ENCODE data around the gene SMIM5. TPM values are rescaled to one million over a fixed set of nuclear protein-coding genes. Genes with fewer than 3 reads are reported as not detected.

The SMIM5 gene
- total and polyA plus RNA-seq, 2 donors (not counting 3 experiments of a cell fraction or from before 2014, with no cell fraction given), result not detected

DNA sequence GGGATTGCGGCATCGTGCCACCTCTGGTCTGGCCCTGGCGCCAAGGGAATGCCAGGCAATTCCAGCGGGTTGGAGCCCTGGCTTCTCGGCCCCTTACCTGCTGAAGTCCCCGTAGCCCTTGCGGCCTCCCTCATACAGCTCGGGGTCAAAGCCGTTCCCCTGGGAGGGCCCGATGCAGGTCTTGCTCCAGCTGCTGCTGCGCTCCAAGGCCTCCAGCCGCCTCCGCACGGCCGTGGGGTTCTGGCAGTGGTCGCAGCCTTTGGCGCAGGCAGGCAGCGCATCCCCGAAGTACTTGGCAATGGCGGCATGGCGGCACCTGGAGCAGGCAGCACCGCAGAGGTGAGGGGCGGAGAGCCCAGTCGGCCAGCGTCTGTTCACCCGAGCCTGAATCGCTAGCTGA lies 1.9 kb upstream of the SMIM5 start:
- Histone ChIP-seq H4K20me1 (replicated peaks; ENCODE audit: control insufficient read depth, extremely low read depth, insufficient read depth, low read length) (no peaks in the 10 kb centered on the region), H2AFZ (ENCODE audit: low read depth, low read length) (no peak overlapping the region), H3K27me3 (ENCODE audit: control insufficient read depth in 2 of 2, insufficient read depth in 2 of 2, low read length in 2 of 2) (no peaks in the 10 kb centered on the region), H3K4me2 (ENCODE audit: insufficient read depth, low read length) (no peak overlapping the region), H3K79me2 (ENCODE audit: control insufficient read depth, insufficient read depth, low read length) (no peaks in the 10 kb centered on the region), H3K36me3 (ENCODE audit: control insufficient read depth in 2 of 2, extremely low read depth in 1 of 2, insufficient read depth in 2 of 2, low read length in 2 of 2) (no peaks in the 10 kb centered on the region), H3K27ac (ENCODE audit: insufficient read depth, low read depth, low read length) (no peak overlapping the region), H3K9me1 (replicated peaks; ENCODE audit: control insufficient read depth, extremely low read depth, insufficient read depth, low read length) (no peaks in the 10 kb centered on the region), H3K4me3 (replicated peaks in 1 of 3; ENCODE audit: insufficient read depth in 1 of 3, low read depth in 1 of 3, low read length in 3 of 3) (no peak overlapping the region), H3K9me3 (replicated peaks; ENCODE audit: control insufficient read depth, insufficient read depth, low read length) (no peaks in the 10 kb centered on the region), H3K9ac (replicated peaks; ENCODE audit: extremely low read depth, insufficient read depth, low read length) (no peak overlapping the region), H3K4me1 (ENCODE audit: control insufficient read depth, extremely low read depth, insufficient read depth, low read length) (peaks cover 12% of the 10 kb centered on the region)
- DNase-seq (ENCODE audit: low read depth, low spot score) (no peak), FAIRE-seq (no peak)
- ChIA-PET POLR2A (no interaction called here), CTCF (interaction anchor here (3.1 to 16.3 kb wide), 2 partner anchors 44 to 116 kb away, joined by 41 to 625 read pairs; no protein-coding TSS in a partner anchor)
- no peak for TF ChIP-seq GATA2 (IDR thresholded peaks at IDR 0.05; ENCODE audit: insufficient read depth, insufficient read length, low read depth, low read length)
- TF ChIP-seq POLR2A (IDR thresholded peaks at IDR 0.05; ENCODE audit: low read depth, low read length), result no peak
- TF ChIP-seq MYC (IDR thresholded peaks at IDR 0.05; ENCODE audit: low read depth, low read length), result no peak
- dilution Hi-C loops (cut with MboI; ENCODE audit: extremely low pct_ligation_motif_present, low sequenced_read_pairs), result no loop called here
- BruUV-seq (replicated peaks), result no TSS peak
- intact Hi-C loops (cut with micrococcal nuclease), result no loop called here

DNA sequence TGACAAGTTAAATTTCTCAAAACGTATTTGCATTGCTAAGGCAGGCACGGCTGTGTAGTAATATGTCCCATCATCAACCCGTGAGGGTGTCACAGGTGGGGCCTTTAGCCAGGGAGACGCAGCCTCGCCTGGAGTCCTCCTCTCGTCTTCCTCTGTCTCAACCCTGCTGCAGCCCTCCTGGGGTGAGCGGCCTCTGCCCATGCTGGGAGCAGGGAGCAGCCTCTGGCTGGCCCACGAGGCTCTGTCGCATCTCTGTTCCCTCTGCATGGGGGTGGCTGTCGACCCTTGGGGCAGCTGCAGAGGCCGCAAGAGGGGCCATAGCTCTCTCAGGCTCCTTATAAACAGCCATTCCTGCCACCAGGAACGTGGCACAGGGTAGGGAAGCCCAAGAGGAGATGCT lies 806 bp upstream of the SMIM5 start:
- H3K9me1 ChIP-seq (replicated peaks; ENCODE audit: control insufficient read depth, extremely low read depth, insufficient read depth, low read length), result no peaks in the 10 kb centered on the region
- POLR2A ChIA-PET, result interaction anchor here (0.6 to 1.6 kb wide), 3 partner anchors 25 to 117 kb away, joined by 5 to 9 read pairs (median 7); no protein-coding TSS in a partner anchor
- no peaks in the 10 kb centered on the region for H3K79me2 ChIP-seq (ENCODE audit: control insufficient read depth, insufficient read depth, low read length)
- CTCF ChIA-PET, result interaction anchor here (0.6 to 16.3 kb wide), 45 partner anchors 8 to 309 kb away, joined by 3 to 625 read pairs (median 7); partner anchors contain the start of genes GALK1, GRB2, ITGB4 and RECQL5
- H3K4me1 ChIP-seq (ENCODE audit: control insufficient read depth, extremely low read depth, insufficient read depth, low read length), result peaks cover 12% of the 10 kb centered on the region
- H4K20me1 ChIP-seq (replicated peaks; ENCODE audit: control insufficient read depth, extremely low read depth, insufficient read depth, low read length), result no peaks in the 10 kb centered on the region
- no peak for FAIRE-seq
- DNase-seq (ENCODE audit: low read depth, low spot score), result no peak
- intact Hi-C loops (cut with micrococcal nuclease) (no loop called here), dilution Hi-C loops (cut with MboI; ENCODE audit: extremely low pct_ligation_motif_present, low sequenced_read_pairs) (no loop called here)
- H3K4me3 ChIP-seq (replicated peaks in 1 of 3; ENCODE audit: insufficient read depth in 1 of 3, low read depth in 1 of 3, low read length in 3 of 3), result no peak overlapping the region
- H3K9me3 ChIP-seq (replicated peaks; ENCODE audit: control insufficient read depth, insufficient read depth, low read length), result no peaks in the 10 kb centered on the region
- no TSS peak for BruUV-seq (replicated peaks)
- H3K27ac ChIP-seq (ENCODE audit: insufficient read depth, low read depth, low read length), result no peak overlapping the region
- no peaks in the 10 kb centered on the region for H3K27me3 ChIP-seq (ENCODE audit: control insufficient read depth in 2 of 2, insufficient read depth in 2 of 2, low read length in 2 of 2)
- no peak overlapping the region for H3K9ac ChIP-seq (replicated peaks; ENCODE audit: extremely low read depth, insufficient read depth, low read length)
- H2AFZ ChIP-seq (ENCODE audit: low read depth, low read length), result no peak overlapping the region
- H3K36me3 ChIP-seq (ENCODE audit: control insufficient read depth in 2 of 2, extremely low read depth in 1 of 2, insufficient read depth in 2 of 2, low read length in 2 of 2), result no peaks in the 10 kb centered on the region
- H3K4me2 ChIP-seq (ENCODE audit: insufficient read depth, low read length), result no peak overlapping the region
- TF ChIP-seq, protein P1, sequence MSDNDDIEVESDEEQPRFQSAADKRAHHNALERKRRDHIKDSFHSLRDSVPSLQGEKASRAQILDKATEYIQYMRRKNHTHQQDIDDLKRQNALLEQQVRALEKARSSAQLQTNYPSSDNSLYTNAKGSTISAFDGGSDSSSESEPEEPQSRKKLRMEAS (IDR thresholded peaks at IDR 0.05; ENCODE audit: insufficient read depth, insufficient read length), result no peak
- no peak for TF ChIP-seq MYC (IDR thresholded peaks at IDR 0.05; ENCODE audit: low read depth, low read length)
- TF ChIP-seq POLR2AphosphoS5 (IDR thresholded peaks at IDR 0.05; ENCODE audit: insufficient read depth, low read depth, low read length), result no peak
- TF ChIP-seq GATA2 (IDR thresholded peaks at IDR 0.05; ENCODE audit: insufficient read depth, insufficient read length, low read depth, low read length), result no peak
